Uterus (tissue), 4 donors: ENCODE measurements around the gene RSPH1. TPM values are rescaled to one million over a fixed set of nuclear protein-coding genes. Genes with fewer than 3 reads are reported as not detected.

Experiments
- DNase-seq, 2 donors: peaks; one replicate each; pipeline ENCODE4 v3.0.0-alpha.2; 2019 to 2020
- H3K27ac ChIP-seq, 2 donors: fragments of 200-600 bp; sonication (generic); 1 replicate in 1 of 2; 2 replicates in 1 of 2; pipeline ENCODE4 v1.5.1; 2016 to 2018
- H3K27me3 ChIP-seq, 2 donors: fragments of 200-600 bp; sonication (generic); one replicate each; pipeline ENCODE4 v1.5.1; 2018 to 2019; ENCODE audit warnings: control low read depth in 1 of 2
- H3K36me3 ChIP-seq, 2 donors: fragments of 200-600 bp; sonication (generic); one replicate each; pipeline ENCODE4 v1.5.1; 2019; ENCODE audit warnings: control low read depth in 1 of 2
- H3K4me1 ChIP-seq, 2 donors: fragments of 200-600 bp; sonication (generic); one replicate each; pipeline ENCODE4 v1.5.1; 2018 to 2019; ENCODE audit warnings: control low read depth in 1 of 2
- H3K4me3 ChIP-seq, 2 donors: fragments of 200-600 bp; sonication (generic); 1 replicate in 1 of 2; 2 replicates in 1 of 2; pipeline ENCODE4 v1.5.1; 2018 to 2019; ENCODE audit warnings: mild to moderate bottlenecking in 1 of 2
- H3K9me3 ChIP-seq, 2 donors: fragments of 200-600 bp; sonication (generic); one replicate each; pipeline ENCODE4 v1.5.1; 2019; ENCODE audit warnings: control low read depth in 1 of 2
- POLR2A ChIP-seq, 2 donors: fragments of 450-650 bp; IDR thresholded peaks; one replicate each; pipeline ENCODE4 v1.6.1; 2016; ENCODE audit warnings: antibody characterized with exemption in 2 of 2, mild to moderate bottlenecking in 1 of 2, moderate library complexity in 1 of 2
- intact Hi-C: fragments of 100-400 bp; cut with DNase I; formaldehyde crosslinking; loops from one replicate; pipeline ENCODE4 v1.15.1; 2023; ENCODE audit warnings: low total_unique reads
- total RNA-seq, 4 donors: library from RNA; depleted of rRNA in 3 of 4; stranded (reverse); fragments of >200 nt in 3 of 4; gene quantifications; one replicate each; pipeline versions ENCODE4 v1.1.0 to v1.2.4, GENCODE V29; 2014 to 2023
- TF ChIP-seq, protein P1 (sequence below), 4 experiments: fragments of 200-600 bp in 2 of 4; fragments of 450-650 bp in 2 of 4; sonication (generic) in 2 of 4; IDR thresholded peaks; one replicate each; pipeline ENCODE4 v1.5.1; 2016 to 2019; ENCODE audit warnings: antibody characterized with exemption in 4 of 4, mild to moderate bottlenecking in 2 of 4, moderate library complexity in 1 of 4
- donor health status: DM: yes; HTN: yes; CAD: no.

Gene RSPH1
- total RNA-seq, 4 donors from 2014 or later: 1.7 to 3.4 TPM; not detected in 2

DNA sequence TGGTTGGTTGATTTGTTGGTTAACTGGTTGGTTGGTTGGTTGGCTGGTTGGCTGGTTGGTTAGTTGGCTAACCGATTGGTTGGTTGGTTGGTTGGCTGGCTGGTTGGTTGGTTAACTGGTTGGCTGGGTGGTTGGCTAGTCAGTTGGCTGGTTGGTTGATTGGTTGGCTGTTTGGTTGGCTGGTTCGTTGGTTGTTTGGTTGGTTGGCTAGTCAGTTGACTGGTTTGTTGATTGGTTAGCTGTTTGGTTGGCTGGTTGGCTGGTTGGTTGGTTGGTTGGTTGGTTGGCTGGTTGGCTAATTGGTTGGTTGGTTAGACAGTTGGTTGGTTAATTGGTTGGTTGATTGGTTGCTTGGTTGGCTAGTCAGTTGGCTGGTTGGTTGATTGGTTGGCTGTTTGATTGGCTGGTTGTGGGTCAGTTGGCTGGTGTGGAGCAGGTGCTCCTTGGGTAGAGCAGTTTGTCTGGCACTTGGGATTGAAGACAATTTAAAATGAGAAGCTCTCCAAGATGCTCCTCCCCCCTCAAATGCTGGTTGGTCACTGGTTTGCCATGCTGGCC lies 6.9 kb downstream of the RSPH1 start:
- Histone ChIP-seq H3K36me3 (no peaks in the 10 kb centered on the region), H3K4me1 (no peaks in the 10 kb centered on the region), H3K9me3 (no peaks in the 10 kb centered on the region), H3K4me3 (no peak overlapping the region), H3K27me3 (no peaks in the 10 kb centered on the region), H3K27ac (no peak overlapping the region)
- TF ChIP-seq, protein P1, sequence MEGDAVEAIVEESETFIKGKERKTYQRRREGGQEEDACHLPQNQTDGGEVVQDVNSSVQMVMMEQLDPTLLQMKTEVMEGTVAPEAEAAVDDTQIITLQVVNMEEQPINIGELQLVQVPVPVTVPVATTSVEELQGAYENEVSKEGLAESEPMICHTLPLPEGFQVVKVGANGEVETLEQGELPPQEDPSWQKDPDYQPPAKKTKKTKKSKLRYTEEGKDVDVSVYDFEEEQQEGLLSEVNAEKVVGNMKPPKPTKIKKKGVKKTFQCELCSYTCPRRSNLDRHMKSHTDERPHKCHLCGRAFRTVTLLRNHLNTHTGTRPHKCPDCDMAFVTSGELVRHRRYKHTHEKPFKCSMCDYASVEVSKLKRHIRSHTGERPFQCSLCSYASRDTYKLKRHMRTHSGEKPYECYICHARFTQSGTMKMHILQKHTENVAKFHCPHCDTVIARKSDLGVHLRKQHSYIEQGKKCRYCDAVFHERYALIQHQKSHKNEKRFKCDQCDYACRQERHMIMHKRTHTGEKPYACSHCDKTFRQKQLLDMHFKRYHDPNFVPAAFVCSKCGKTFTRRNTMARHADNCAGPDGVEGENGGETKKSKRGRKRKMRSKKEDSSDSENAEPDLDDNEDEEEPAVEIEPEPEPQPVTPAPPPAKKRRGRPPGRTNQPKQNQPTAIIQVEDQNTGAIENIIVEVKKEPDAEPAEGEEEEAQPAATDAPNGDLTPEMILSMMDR (IDR thresholded peaks at IDR 0.05): no peak
- TF ChIP-seq POLR2A (IDR thresholded peaks at IDR 0.05): no peak
- intact Hi-C loops: no loop called here
- no peak for DNase-seq

DNA sequence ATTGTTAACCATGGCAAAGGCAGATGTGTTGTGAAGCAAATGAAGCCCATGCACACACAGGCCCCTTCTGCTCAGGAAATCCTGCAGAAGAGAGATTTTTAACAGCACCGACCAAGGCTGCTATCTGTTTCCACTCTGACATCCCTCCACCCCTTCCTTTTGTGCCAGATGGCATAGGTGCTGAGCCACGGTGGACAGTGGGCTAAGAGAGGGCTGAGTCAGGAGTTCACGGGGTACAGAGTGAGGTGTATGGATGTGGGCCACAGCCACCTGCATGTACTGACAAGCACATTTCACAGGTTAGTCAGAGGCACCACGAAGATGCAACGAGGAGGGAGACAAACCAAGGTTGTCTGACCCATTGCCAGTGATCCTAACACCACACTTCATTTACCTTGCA lies 9.5 kb downstream of the RSPH1 start:
- intact Hi-C loops: no loop called here
- H3K27ac ChIP-seq: no peak overlapping the region
- TF ChIP-seq POLR2A (IDR thresholded peaks at IDR 0.05): no peak
- TF ChIP-seq, protein P1 (IDR thresholded peaks at IDR 0.05): no peak

DNA sequence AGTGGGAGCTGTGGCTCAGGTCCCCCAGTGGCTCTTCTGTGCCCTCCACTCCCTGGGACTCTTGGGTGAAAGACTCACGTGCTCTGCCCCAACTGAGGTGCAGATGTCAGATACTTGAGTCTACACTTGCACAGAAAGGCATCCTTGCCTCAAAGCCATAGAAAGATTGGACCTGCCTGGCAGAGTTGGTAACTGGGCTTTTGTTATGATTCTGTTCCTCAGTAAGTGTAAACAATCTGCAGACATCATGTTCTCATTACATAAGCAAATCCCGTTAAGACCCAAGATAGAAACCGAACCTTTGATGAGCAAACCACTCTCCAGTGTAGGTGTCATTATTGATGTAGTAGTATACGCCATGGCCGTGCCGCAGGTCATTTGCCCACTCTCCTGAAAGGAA lies 10.0 kb downstream of the RSPH1 start:
- no peak for DNase-seq
- Histone ChIP-seq H3K4me1 (no peaks in the 10 kb centered on the region), H3K27me3 (no peaks in the 10 kb centered on the region), H3K9me3 (no peaks in the 10 kb centered on the region), H3K4me3 (no peak overlapping the region), H3K36me3 (no peaks in the 10 kb centered on the region), H3K27ac (no peak overlapping the region)
- intact Hi-C loops: no loop called here
- TF ChIP-seq POLR2A (IDR thresholded peaks at IDR 0.05): no peak
- TF ChIP-seq, protein P1 (IDR thresholded peaks at IDR 0.05): no peak

More for the DNA sequence above, 9.5 kb downstream of the RSPH1 start:
- no peak for DNase-seq
- Histone ChIP-seq H3K36me3 (no peaks in the 10 kb centered on the region), H3K9me3 (no peaks in the 10 kb centered on the region), H3K4me1 (no peaks in the 10 kb centered on the region), H3K27me3 (no peaks in the 10 kb centered on the region), H3K4me3 (no peak overlapping the region)

DNA sequence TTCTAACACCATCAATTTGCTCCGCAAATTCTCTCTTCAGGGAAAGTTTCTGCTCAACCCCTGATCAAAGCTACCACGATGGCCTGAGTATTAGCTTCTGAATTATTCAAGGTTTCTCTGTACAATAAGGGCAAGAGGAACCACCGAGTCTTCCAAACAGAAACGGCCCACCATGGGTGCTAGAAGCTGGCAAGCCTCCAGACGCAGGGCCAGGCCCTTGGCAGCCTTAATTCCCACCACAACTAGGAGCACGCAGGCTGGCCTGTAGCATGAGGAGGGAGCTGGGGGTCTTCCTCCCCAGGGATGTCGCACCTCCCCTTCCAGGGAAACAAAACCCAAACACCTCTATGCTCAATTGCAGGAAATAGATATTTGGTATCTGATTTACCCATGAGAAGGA lies 11.1 kb downstream of the RSPH1 start:
- no peak for DNase-seq
- no peaks in the 10 kb centered on the region for H3K4me1 ChIP-seq
- no peak overlapping the region for H3K27ac ChIP-seq
- H3K4me3 ChIP-seq: no peak overlapping the region
- intact Hi-C loops: no loop called here
- no peaks in the 10 kb centered on the region for H3K27me3 ChIP-seq
- TF ChIP-seq, protein P1 (IDR thresholded peaks at IDR 0.05): no peak
- TF ChIP-seq POLR2A (IDR thresholded peaks at IDR 0.05): no peak
- no peaks in the 10 kb centered on the region for H3K9me3 ChIP-seq
- H3K36me3 ChIP-seq: no peaks in the 10 kb centered on the region

DNA sequence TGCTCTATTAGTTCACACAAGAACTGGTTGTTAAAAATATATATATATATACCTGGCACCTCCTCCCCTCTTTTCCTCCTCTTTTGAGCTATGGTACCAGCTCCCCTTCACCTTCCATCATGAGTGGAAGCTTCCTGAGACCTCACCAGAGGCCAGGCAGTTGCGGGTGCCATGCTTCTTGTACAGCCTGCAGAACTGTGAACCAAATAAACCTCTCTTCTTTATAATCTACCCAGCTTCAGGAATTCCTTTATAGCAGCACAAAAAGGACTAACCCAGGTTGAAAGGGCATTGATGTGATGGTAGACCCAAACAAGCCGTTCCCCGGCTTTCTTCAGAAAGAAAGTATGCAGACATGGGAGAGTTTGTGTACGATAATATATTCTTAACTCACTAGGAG lies 14.9 kb downstream of the RSPH1 start:
- no peak for DNase-seq
- H3K9me3 ChIP-seq: no peaks in the 10 kb centered on the region
- no peak overlapping the region for H3K27ac ChIP-seq
- intact Hi-C loops: no loop called here
- H3K4me3 ChIP-seq: no peak overlapping the region
- H3K36me3 ChIP-seq: no peaks in the 10 kb centered on the region
- no peaks in the 10 kb centered on the region for H3K4me1 ChIP-seq
- TF ChIP-seq POLR2A (IDR thresholded peaks at IDR 0.05): no peak
- TF ChIP-seq, protein P1 (IDR thresholded peaks at IDR 0.05): no peak
- no peaks in the 10 kb centered on the region for H3K27me3 ChIP-seq
